RKO (cell line): Measurements from ENCODE around the gene PPP1CA.
A peak's percentile ranks its signal among the peaks of the same experiment; 100 is the strongest.

Experiments
- DNase-seq: peaks from one replicate; pipeline ENCODE4 v3.0.0-alpha.2; 2016; ENCODE audit warnings: low spot score

The PPP1CA gene

DNA sequence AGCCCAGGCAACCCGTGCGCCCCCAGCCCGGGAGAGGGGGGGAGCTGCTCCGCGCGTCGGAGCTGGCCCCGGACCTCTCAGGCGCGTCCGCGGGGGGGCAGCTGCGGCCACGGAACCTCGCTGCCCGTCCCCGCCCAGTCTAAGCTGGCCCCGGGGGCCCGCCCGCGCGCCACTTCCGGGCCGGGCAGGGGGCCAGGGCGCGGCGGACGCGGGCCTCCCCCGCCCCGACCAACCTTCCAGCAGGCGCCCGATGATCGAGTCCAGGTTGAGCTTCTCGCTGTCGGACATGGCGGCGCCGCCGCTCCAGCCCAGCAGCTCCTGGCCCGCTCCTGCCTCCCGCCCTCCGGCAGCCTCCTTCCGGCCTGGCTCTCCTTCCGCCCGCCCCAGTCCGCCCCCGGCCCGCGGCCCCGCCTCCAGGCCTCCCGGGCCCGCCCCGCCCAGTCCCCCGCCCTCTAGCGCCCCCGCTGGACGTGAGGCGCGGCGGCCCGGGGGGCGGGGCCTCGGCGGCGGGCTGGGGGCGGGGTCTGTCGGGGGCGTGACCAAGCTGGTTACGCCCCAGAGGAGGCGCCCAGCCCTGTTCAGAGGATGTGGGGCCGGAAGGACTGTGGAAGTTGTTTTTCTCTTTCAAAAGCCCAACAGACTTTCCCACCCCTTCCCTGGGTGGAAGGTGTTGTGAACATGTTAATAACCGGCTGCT, at the start of gene PPP1CA:
TSS of gene PPP1CA (minus strand) at position 364 of the 697 bp plus-strand sequence. CDS start at position 288, 76 bp downstream.
- peak; percentile 86 for DNase-seq

DNA sequence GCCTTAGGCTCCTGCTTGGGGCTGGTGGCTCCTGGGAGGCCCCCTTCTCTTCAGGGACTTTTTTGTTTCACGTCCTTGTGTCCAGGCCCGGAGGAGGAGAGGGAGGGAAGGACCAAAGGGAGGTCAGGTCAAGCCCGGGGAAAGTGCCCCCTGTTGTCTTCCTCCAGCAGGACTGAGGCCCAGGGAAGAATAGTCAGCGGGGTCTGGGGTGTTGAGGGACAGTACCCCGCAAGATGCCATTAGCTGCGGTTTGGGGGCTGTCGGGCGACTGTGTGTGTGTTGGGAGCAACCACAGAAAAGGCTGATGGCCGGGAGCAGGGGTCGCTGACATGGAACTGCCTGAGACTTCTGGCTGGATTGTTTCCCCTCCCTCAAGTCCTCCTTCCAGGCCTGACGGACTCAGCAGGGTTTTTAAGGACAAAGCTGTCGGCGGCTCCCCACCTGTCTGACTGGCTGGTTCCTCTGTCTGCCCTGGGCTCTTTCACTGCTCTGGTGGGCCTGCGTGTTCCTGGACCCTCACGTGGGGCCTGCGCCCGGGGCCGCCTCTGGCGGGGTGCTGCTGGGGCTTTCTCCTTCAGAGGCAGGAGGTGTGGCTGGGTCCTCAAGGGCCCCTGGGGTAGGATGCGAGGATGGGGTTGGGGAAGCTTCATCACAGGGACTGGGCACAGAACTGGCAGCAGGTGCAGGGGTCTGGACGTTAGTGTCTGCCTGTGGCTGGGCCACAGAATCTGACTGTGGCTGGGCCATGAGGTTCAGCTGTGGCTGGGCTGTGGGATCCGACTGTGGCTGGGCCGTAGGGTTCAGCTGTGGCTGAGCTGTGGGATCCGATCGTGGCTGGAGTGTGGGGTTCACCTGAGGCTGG, 49.4 kb upstream of the PPP1CA start:
- DNase-seq, result no peak

DNA sequence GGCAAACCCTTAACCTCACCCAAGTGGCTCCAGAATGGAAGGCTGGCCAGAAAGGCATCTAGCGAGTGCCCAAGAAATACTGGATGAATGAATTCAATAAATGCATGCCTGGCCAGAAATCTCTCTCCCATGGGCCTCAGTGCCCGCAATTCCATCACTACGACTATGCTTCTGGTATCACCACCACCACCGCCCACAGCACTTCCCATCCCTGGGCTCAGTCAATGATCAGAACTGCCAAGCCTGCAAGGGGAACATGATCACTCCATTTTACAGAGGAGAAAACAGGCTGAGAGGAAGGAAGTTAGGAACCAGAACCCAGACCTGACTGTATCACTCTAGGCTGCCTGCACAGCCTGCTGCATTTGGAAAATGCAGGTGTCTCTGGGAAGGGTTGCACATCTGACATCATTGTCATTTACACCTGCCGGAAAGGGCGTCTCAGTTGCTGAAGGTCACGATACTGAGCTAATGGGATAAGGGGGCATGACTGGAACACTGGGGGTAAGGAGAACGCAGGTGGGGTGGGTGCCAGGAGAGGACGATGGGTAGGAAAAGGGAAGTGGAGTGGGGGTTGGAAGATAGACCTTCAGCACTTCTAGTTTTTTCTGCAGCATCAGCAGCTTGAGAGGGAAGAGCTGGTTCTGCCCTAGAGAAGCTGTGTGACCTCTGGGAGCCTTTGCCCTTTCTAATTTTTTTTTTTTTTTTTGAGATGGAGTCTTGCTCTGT, 47.6 kb upstream of the PPP1CA start:
- DNase-seq, result no peak

DNA sequence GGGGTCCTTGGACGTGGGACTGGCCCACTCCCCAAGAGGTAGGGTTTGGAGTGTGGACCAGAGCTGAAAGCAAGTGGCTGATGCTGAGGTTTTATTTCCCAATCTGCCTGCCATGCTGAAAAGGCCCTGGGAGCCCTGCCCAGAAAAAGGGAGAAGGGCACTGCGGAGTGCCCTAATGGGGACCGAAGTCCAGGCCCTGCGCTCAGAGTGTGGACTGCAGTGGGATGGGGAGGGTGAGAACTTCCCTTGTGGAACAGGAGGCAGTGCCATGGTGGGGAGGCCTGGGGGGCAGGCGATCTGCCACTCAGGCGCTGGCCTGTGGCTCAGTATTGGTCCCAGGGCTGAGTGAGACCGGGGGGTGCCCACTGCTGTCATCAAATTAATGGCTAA, 46.6 kb upstream of the PPP1CA start:
- DNase-seq, result no peak

GRCh38 chr11:67445515-67445914, 43.9 kb upstream of the PPP1CA start:
- DNase-seq, result no peak

DNA sequence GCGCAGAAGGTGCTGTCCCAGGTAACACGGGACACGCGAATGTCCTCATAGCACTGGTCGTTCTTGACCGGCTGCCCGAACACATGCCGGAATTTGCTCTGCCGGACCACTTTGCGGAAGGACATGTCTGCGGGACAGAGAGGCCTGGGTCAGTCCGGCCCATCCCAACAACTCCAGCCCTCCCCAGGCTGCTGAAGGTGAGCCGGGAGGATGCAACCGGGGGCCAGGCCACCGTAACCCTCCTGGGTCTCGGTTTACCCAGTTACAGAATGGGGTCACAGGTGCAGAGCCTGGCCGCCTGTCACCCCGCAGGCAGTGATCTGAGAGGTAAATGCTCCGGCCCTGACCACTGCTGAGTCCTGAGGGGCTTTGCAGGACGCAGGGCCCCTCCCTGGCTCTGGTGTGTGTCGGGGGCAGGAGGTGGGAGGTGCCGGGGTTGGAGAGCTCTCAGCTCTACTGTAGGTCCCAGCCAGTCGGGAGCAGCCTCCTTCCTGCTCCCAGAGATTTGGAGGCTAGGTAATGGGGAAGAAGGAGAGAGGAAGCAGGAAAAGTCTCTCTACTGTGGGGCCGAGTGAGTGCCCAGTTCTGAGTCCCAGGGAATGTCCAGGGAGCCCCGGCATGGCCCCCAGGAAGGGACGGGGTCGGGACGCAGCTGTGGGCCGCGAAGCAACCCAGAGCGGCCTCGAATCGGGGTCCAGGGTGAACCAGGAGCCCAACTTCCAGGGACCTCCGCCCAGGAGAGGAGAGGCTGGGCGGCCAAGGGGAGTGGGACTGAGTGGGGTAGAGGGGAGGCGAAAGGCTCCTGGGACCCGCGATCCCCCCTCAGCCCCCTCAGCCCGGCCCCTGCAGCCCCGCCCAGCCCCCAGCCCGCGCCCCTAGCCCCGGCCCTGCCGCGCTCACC, 41.1 kb upstream of the PPP1CA start:
- DNase-seq, result peak; percentile 26

DNA sequence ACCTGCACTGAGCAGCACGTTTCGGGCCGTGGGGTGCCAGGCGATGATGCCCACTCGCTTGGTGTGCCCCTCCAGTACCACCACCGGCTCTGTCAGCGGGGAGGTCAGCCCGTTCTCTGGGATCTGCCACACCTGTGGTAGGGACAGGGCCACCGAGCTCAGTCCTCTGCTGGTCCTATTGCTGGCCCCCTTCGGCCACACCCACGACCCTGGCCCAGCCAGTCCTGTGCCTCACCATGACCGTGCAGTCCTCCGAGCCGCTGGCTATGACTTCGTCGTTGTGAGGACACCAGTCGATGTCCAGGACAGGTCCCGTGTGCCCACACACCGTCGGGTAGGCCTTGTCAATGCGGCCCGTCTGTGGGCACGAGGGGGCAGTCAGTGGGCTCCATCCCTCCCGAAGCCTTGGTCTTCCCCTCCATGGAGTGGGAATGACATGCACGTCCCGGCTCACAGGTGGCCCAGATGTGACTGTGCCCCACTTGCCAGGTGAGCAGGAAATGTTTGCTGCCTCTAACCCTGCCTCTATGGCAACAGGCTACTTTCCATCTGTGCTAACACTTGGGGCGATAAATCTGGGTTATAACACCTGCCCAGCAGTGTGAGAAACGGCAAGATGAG, 40.2 kb upstream of the PPP1CA start:
- DNase-seq, result no peak

DNA sequence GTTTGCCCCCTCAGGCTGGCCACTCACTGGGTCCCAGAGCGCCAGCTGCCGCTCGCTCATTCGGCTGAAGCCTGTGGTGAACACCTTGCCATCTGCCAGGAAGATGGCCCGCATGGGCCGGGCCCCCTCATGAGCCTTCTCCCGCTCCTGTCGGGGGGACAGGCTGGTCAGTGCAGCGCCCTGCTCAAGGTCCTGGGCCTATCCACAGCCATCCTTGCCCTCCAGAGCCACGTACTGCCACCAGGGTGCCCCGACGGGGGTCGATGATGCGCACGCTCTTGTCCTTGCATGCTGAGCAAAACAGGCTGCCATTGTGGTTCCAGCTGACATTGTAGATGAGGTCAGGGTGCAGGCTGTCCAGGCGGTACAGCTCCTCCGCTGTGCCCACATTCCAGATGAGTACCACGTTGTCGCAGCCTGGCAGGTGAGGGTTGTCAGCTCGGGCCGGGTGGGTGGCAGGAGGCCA, 39.5 kb upstream of the PPP1CA start:
- no peak for DNase-seq

DNA sequence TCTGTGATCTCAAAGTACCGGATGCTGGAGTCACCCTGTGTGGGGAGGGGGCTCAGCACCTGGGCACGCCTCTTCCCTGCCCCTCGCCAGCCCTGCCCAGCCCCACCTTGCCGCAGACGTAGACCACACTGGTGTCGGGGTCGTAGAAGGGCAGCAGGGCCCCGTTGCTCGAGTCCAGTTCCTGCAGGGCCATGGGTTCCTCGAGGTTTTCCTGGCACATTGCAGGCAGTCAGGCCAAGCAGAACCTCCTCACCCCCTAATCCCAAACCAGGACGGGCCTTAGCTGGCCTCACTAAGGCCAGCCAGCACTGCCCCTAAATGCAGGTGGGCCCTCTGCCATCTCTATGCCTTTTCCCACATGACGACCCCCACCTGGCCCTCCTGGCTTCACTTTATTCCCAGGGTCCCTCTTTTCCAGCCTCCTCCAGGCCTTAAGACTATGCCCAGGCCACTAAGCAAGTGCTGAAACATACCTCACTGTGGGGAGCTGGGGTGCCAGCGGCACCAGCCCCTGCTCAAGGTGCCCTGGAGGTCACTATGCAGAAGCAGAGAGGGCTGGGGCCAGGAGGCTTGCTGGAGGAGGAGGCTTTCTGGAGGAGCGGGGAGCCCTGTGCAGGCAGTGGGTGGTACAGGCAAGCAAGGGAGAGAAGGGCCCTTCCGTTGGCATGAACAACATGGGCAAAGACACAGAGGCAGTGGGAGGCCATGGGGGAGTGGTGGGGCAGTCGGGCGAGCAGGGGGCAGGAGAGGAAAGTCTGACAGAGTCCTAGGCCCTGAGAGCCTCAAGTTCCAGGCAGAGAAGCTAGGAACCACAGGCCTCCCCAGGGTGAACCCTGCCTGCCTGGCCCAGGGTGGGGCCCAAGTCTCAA, 38.8 kb upstream of the PPP1CA start:
- no peak for DNase-seq

GRCh38 chr11:67439321-67440228, 37.9 kb upstream of the PPP1CA start:
- DNase-seq, result peak; percentile 47

DNA sequence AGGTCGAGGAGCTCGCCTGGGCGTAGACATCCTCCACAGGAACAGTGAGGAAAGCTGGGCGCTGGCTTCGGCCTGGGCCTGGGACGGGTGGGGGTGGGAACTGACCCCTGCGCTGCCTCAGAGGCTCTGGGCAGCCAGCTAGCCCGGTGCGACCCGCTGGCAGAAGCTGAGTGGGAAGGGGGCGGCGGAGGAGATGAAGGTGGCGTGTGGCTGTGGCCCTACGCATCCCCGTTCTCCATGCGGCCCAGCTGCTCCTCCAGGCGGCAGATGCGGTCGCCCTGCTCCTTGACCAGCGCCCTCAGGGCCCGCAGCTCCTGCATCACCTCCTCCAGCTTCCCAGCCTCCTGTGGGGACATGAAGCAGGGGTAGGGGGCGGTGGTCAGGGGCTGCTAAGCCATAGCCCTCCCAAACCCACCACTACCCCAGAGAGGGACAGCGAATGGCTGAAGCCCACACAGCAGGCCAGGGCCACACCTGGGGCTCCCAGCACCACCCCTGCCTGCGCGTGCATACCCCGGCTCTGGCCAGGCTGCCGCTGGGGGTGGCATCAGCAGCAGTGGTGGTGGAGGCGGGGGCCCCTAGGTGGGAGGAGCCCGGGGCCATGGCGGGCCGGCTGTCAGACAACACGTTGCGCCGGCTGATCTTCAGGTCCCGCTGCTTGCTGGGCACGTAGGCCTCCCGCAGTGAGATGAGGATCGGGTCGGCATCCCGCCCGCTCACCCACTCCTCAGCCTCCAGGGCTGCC, 36.7 kb upstream of the PPP1CA start:
- DNase-seq, result no peak

DNA sequence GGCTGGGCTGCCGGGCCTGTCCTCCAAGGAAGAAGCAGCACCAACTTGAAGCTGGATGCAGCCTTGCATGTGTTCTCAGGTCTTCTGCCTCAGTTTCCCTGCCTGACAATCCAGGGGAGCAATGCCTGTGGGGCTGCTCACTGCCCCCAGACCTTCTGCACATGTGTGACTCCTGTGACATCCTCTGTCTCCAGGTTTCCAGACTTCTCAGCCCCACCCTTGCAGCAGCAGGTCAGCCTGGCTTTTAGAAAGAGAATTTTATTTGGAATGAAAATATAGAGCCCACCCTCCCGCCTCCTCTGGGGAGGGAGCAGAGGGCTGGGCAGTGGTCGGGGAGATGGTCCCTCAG, 36.1 kb upstream of the PPP1CA start:
- no peak for DNase-seq

GRCh38 chr11:67437082-67437808, 35.6 kb upstream of the PPP1CA start, which contains the start of gene PTPRCAP:
Gene PTPRCAP (minus strand): TSS chr11:67437682. CDS start chr11:67437619, 63 bp downstream.
- no peak for DNase-seq

GRCh38 chr11:67436459-67437081, 34.9 kb upstream of the PPP1CA start:
- DNase-seq, result no peak

- DNase-seq, result no peak
Observed at GRCh38 chr11:67435727-67436458, 34.2 kb upstream of the PPP1CA start.

DNA sequence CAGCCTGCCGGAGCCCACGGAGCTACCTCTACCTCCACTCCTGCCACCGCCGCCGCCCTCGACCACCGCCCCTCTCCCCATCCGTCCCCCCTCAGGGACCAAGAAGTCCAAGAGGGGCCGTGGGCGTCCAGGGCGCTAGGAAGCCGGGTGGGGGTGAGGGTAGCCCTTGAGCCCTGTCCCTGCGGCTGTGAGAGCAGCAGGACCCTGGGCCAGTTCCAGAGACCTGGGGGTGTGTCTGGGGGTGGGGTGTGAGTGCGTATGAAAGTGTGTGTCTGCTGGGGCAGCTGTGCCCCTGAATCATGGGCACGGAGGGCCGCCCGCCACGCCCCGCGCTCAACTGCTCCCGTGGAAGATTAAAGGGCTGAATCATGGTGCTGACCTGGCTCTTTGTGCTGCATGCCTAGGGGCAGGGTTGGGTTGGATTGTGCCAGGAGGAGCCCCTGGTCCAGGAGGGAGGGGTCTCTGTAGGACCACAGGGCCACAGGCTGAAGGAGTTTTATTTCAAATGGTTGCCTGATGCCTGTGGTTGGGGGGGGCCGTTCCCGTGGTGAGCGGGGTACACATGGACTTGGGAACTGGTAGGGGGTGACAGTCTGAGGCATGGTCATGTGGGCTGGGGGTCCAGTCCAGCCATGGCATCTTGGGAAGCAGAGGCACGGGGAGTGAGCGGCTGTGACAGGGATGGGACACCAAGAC, 33.5 kb upstream of the PPP1CA start:
- no peak for DNase-seq
